Measurements from ENCODE around the gene EHBP1.
A peak's percentile ranks its signal among the peaks of the same experiment; 100 is the strongest.

EHBP1 gene

GRCh38 chr2:62800618-62801017, 95.1 kb downstream of the EHBP1 start:
- H2AFZ ChIP-seq (ENCODE audit: insufficient read depth, low read length, poor library complexity), result no peak overlapping the region
- no peak overlapping the region for H2AK5ac ChIP-seq (ENCODE audit: low read length)
- no peak for DNase-seq
- no peak overlapping the region for H3K4ac ChIP-seq (ENCODE audit: low read depth, low read length)
- no peak overlapping the region for H4K91ac ChIP-seq (ENCODE audit: low read depth, low read length)
- peaks cover 2% of the 10 kb centered on the region in 2 experiments for H3K36me3 ChIP-seq (ENCODE audit: control insufficient read depth in 1 of 2, insufficient read depth in 2 of 2, low read length in 2 of 2)
- H3K9ac ChIP-seq (ENCODE audit: low read length), result no peak overlapping the region
- H3K27me3 ChIP-seq (ENCODE audit: insufficient read depth, low read length), result no peaks in the 10 kb centered on the region
- H3K4me1 ChIP-seq (ENCODE audit: control insufficient read depth in 1 of 2, insufficient read depth in 2 of 2, low read length in 2 of 2), result no peaks in the 10 kb centered on the region
- H3K23ac ChIP-seq (ENCODE audit: low read length), result no peak overlapping the region
- H3K4me2 ChIP-seq (ENCODE audit: low read length), result no peak overlapping the region
- H2BK5ac ChIP-seq (ENCODE audit: low read depth, low read length, poor library complexity), result no peak overlapping the region
- H3K9me3 ChIP-seq (ENCODE audit: insufficient read depth, low read depth, low read length), result no peaks in the 10 kb centered on the region
- no peak overlapping the region for H3K27ac ChIP-seq (ENCODE audit: low read depth, low read length)
- H2BK120ac ChIP-seq (ENCODE audit: insufficient read depth, low read length, poor library complexity), result no peak overlapping the region
- H4K12ac ChIP-seq (ENCODE audit: low read depth, low read length), result no peak overlapping the region
- no peak overlapping the region for H4K8ac ChIP-seq (ENCODE audit: low read depth, low read length)
- H3K18ac ChIP-seq (ENCODE audit: low read length), result no peak overlapping the region
- no peak overlapping the region for H3K4me3 ChIP-seq (ENCODE audit: low read depth, low read length)
- H3K14ac ChIP-seq (ENCODE audit: low read length), result no peak overlapping the region
- H3K79me2 ChIP-seq (ENCODE audit: control insufficient read depth, insufficient read depth, low read length, poor library complexity), result no peaks in the 10 kb centered on the region
- no peaks in the 10 kb centered on the region for H3K79me1 ChIP-seq (ENCODE audit: low read length)
- no peak overlapping the region for H2BK12ac ChIP-seq (ENCODE audit: low read length)

GRCh38 chr2:62801110-62801509, 95.6 kb downstream of the EHBP1 start:
- Histone ChIP-seq H3K4me2 (ENCODE audit: low read length) (no peak overlapping the region), H3K23ac (ENCODE audit: low read length) (no peak overlapping the region), H4K91ac (ENCODE audit: low read depth, low read length) (no peak overlapping the region), H3K79me2 (ENCODE audit: control insufficient read depth, insufficient read depth, low read length, poor library complexity) (no peaks in the 10 kb centered on the region), H4K8ac (ENCODE audit: low read depth, low read length) (no peak overlapping the region), H4K12ac (ENCODE audit: low read depth, low read length) (no peak overlapping the region), H3K27me3 (ENCODE audit: insufficient read depth, low read length) (no peaks in the 10 kb centered on the region), H3K9ac (ENCODE audit: low read length) (no peak overlapping the region), H2BK120ac (ENCODE audit: insufficient read depth, low read length, poor library complexity) (no peak overlapping the region), H3K18ac (ENCODE audit: low read length) (no peak overlapping the region), H3K4me3 (ENCODE audit: low read depth, low read length) (no peak overlapping the region), H3K4me1 (ENCODE audit: control insufficient read depth in 1 of 2, insufficient read depth in 2 of 2, low read length in 2 of 2) (no peaks in the 10 kb centered on the region), H3K9me3 (ENCODE audit: insufficient read depth, low read depth, low read length) (no peaks in the 10 kb centered on the region), H3K27ac (ENCODE audit: low read depth, low read length) (no peak overlapping the region), H3K14ac (ENCODE audit: low read length) (no peak overlapping the region), H3K36me3 (ENCODE audit: control insufficient read depth in 1 of 2, insufficient read depth in 2 of 2, low read length in 2 of 2) (peaks cover 2 to 5% of the 10 kb centered on the region in 2 experiments), H2BK12ac (ENCODE audit: low read length) (no peak overlapping the region), H2AK5ac (ENCODE audit: low read length) (no peak overlapping the region), H3K79me1 (ENCODE audit: low read length) (no peaks in the 10 kb centered on the region), H2BK5ac (ENCODE audit: low read depth, low read length, poor library complexity) (no peak overlapping the region), H3K4ac (ENCODE audit: low read depth, low read length) (no peak overlapping the region), H2AFZ (ENCODE audit: insufficient read depth, low read length, poor library complexity) (no peak overlapping the region)
- no peak for DNase-seq
- no CpG with 5 or more reads among the region's 4 CpGs for WGBS (ENCODE audit: extremely low coverage, insufficient coverage, insufficient read length)

DNA sequence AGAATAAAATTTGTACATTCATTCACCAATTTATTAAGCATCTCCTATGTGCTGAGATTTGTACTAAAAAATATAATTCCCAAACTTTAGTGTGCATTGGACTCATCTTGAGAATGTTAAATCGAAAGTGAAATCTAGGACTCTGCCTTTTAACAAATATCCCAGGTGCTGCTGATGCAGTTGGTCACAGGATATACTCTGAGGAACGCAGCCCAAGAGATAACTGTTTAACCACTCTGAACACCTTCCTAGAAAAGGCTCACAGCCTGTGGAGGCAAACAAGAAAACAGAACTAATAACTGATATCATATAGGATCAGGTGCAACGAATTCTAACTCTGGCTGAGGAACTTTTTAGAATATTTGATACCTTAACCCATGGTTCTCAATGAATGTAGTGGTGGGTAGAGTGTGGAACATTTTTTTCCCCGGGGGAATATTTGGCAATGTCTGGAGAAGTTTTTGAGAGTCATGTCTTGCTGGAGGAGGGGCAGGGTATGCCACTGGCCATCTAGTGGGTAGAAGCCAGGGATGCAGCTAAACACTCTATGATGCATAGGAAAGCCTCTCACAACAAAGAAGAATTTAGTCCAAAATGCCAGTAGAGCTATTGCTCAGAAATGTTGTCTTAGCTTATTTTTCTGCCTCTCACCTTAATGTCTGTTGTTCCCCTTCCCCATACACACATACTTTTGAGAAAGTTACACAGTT, 96.5 kb downstream of the EHBP1 start:
- no peaks in the 10 kb centered on the region for H3K79me2 ChIP-seq (ENCODE audit: control insufficient read depth, insufficient read depth, low read length, poor library complexity)
- no peak overlapping the region for H2AFZ ChIP-seq (ENCODE audit: insufficient read depth, low read length, poor library complexity)
- H3K4me2 ChIP-seq (ENCODE audit: low read length), result no peak overlapping the region
- no peaks in the 10 kb centered on the region for H3K79me1 ChIP-seq (ENCODE audit: low read length)
- no CpG with 5 or more reads among the region's 4 CpGs for WGBS (ENCODE audit: extremely low coverage, insufficient coverage, insufficient read length)
- no peak overlapping the region for H3K4ac ChIP-seq (ENCODE audit: low read depth, low read length)
- H3K14ac ChIP-seq (ENCODE audit: low read length), result no peak overlapping the region
- no peak overlapping the region for H4K8ac ChIP-seq (ENCODE audit: low read depth, low read length)
- no peaks in the 10 kb centered on the region for H3K4me1 ChIP-seq (ENCODE audit: control insufficient read depth in 1 of 2, insufficient read depth in 2 of 2, low read length in 2 of 2)
- no peaks in the 10 kb centered on the region for H3K27me3 ChIP-seq (ENCODE audit: insufficient read depth, low read length)
- H2BK12ac ChIP-seq (ENCODE audit: low read length), result no peak overlapping the region
- DNase-seq, result peak; percentile 51 to 64
- no peaks in the 10 kb centered on the region for H3K9me3 ChIP-seq (ENCODE audit: insufficient read depth, low read depth, low read length)
- H3K36me3 ChIP-seq (ENCODE audit: control insufficient read depth in 1 of 2, insufficient read depth in 2 of 2, low read length in 2 of 2), result peaks cover 5 to 7% of the 10 kb centered on the region in 2 experiments
- no peak overlapping the region for H3K27ac ChIP-seq (ENCODE audit: low read depth, low read length)
- H4K12ac ChIP-seq (ENCODE audit: low read depth, low read length), result no peak overlapping the region
- no peak overlapping the region for H3K23ac ChIP-seq (ENCODE audit: low read length)
- no peak overlapping the region for H2BK5ac ChIP-seq (ENCODE audit: low read depth, low read length, poor library complexity)
- no peak overlapping the region for H3K4me3 ChIP-seq (ENCODE audit: low read depth, low read length)
- H4K91ac ChIP-seq (ENCODE audit: low read depth, low read length), result no peak overlapping the region
- no peak overlapping the region for H3K18ac ChIP-seq (ENCODE audit: low read length)
- H3K9ac ChIP-seq (ENCODE audit: low read length), result no peak overlapping the region
- no peak overlapping the region for H2BK120ac ChIP-seq (ENCODE audit: insufficient read depth, low read length, poor library complexity)
- no peak overlapping the region for H2AK5ac ChIP-seq (ENCODE audit: low read length)

- H3K4me2 ChIP-seq (ENCODE audit: low read length), result no peak overlapping the region
- no peak overlapping the region for H2BK12ac ChIP-seq (ENCODE audit: low read length)
- H2BK120ac ChIP-seq (ENCODE audit: insufficient read depth, low read length, poor library complexity), result no peak overlapping the region
- no peak for DNase-seq
- H4K91ac ChIP-seq (ENCODE audit: low read depth, low read length), result no peak overlapping the region
- H3K9me3 ChIP-seq (ENCODE audit: insufficient read depth, low read depth, low read length), result no peaks in the 10 kb centered on the region
- H3K79me1 ChIP-seq (ENCODE audit: low read length), result no peaks in the 10 kb centered on the region
- H3K23ac ChIP-seq (ENCODE audit: low read length), result no peak overlapping the region
- H2AK5ac ChIP-seq (ENCODE audit: low read length), result no peak overlapping the region
- no peak overlapping the region for H3K18ac ChIP-seq (ENCODE audit: low read length)
- no peak overlapping the region for H3K4me3 ChIP-seq (ENCODE audit: low read depth, low read length)
- no peak overlapping the region for H4K8ac ChIP-seq (ENCODE audit: low read depth, low read length)
- no peaks in the 10 kb centered on the region for H3K79me2 ChIP-seq (ENCODE audit: control insufficient read depth, insufficient read depth, low read length, poor library complexity)
- H3K4ac ChIP-seq (ENCODE audit: low read depth, low read length), result no peak overlapping the region
- H3K4me1 ChIP-seq (ENCODE audit: control insufficient read depth in 1 of 2, insufficient read depth in 2 of 2, low read length in 2 of 2), result no peaks in the 10 kb centered on the region
- H2BK5ac ChIP-seq (ENCODE audit: low read depth, low read length, poor library complexity), result no peak overlapping the region
- no peak overlapping the region for H3K14ac ChIP-seq (ENCODE audit: low read length)
- no peak overlapping the region for H3K9ac ChIP-seq (ENCODE audit: low read length)
- H3K27ac ChIP-seq (ENCODE audit: low read depth, low read length), result no peak overlapping the region
- no peak overlapping the region for H4K12ac ChIP-seq (ENCODE audit: low read depth, low read length)
- peaks cover 5 to 7% of the 10 kb centered on the region in 2 experiments for H3K36me3 ChIP-seq (ENCODE audit: control insufficient read depth in 1 of 2, insufficient read depth in 2 of 2, low read length in 2 of 2)
- H3K27me3 ChIP-seq (ENCODE audit: insufficient read depth, low read length), result no peaks in the 10 kb centered on the region
- no peak overlapping the region for H2AFZ ChIP-seq (ENCODE audit: insufficient read depth, low read length, poor library complexity)
Measured at GRCh38 chr2:62803961-62804360, 98.4 kb downstream of the EHBP1 start.
